Right kidney (tissue), 9 donors: ENCODE data around the gene AIP.

ENCODE experiments used
- DNase-seq: peaks from one replicate; pipeline ENCODE4 v3.0.0-alpha.2; 2016
- long read RNA-seq, 8 donors: transcript quantifications; one replicate each; lab custom pipeline, GENCODE V29; 2026

AIP gene
- long read RNA-seq, donor 1, transcript AIP-201 (6 exons, 1,221 nt) = major isoform, 43 of 64 reads
- long read RNA-seq, donor 1, partial matches to known transcripts = 19 of 64 reads
- long read RNA-seq, donor 1, other reads (novel, unspliced or antisense) = 0 of 64 reads
- long read RNA-seq, donor 2, transcript AIP-201 (6 exons, 1,221 nt) = major isoform, 23 of 26 reads
- long read RNA-seq, donor 2, partial matches to known transcripts = 0 of 26 reads
- long read RNA-seq, donor 2, other reads (novel, unspliced or antisense) = 0 of 26 reads
- long read RNA-seq, donor 3, transcript AIP-201 (6 exons, 1,221 nt) = major isoform, 14 of 14 reads
- long read RNA-seq, donor 3, partial matches to known transcripts = 0 of 14 reads
- long read RNA-seq, donor 3, other reads (novel, unspliced or antisense) = 0 of 14 reads
- long read RNA-seq, donor 4, transcript AIP-201 (6 exons, 1,221 nt) = major isoform, 27 of 30 reads
- long read RNA-seq, donor 4, partial matches to known transcripts = 0 of 30 reads
- long read RNA-seq, donor 4, other reads (novel, unspliced or antisense) = 0 of 30 reads
- long read RNA-seq, donor 5, transcript AIP-201 (6 exons, 1,221 nt) = major isoform, 42 of 42 reads
- long read RNA-seq, donor 5, partial matches to known transcripts = 0 of 42 reads
- long read RNA-seq, donor 5, other reads (novel, unspliced or antisense) = 0 of 42 reads
- long read RNA-seq, donor 6, transcript AIP-201 (6 exons, 1,221 nt) = major isoform, 36 of 37 reads
- long read RNA-seq, donor 6, partial matches to known transcripts = 0 of 37 reads
- long read RNA-seq, donor 6, other reads (novel, unspliced or antisense) = 0 of 37 reads
- long read RNA-seq, donor 7, transcript AIP-201 (6 exons, 1,221 nt) = major isoform, 36 of 46 reads
- long read RNA-seq, donor 7, partial matches to known transcripts = 7 of 46 reads
- long read RNA-seq, donor 7, other reads (novel, unspliced or antisense) = 0 of 46 reads
- long read RNA-seq, donor 8, transcript AIP-201 (6 exons, 1,221 nt) = major isoform, 25 of 30 reads
- long read RNA-seq, donor 8, partial matches to known transcripts = 5 of 30 reads
- long read RNA-seq, donor 8, other reads (novel, unspliced or antisense) = 0 of 30 reads

DNA sequence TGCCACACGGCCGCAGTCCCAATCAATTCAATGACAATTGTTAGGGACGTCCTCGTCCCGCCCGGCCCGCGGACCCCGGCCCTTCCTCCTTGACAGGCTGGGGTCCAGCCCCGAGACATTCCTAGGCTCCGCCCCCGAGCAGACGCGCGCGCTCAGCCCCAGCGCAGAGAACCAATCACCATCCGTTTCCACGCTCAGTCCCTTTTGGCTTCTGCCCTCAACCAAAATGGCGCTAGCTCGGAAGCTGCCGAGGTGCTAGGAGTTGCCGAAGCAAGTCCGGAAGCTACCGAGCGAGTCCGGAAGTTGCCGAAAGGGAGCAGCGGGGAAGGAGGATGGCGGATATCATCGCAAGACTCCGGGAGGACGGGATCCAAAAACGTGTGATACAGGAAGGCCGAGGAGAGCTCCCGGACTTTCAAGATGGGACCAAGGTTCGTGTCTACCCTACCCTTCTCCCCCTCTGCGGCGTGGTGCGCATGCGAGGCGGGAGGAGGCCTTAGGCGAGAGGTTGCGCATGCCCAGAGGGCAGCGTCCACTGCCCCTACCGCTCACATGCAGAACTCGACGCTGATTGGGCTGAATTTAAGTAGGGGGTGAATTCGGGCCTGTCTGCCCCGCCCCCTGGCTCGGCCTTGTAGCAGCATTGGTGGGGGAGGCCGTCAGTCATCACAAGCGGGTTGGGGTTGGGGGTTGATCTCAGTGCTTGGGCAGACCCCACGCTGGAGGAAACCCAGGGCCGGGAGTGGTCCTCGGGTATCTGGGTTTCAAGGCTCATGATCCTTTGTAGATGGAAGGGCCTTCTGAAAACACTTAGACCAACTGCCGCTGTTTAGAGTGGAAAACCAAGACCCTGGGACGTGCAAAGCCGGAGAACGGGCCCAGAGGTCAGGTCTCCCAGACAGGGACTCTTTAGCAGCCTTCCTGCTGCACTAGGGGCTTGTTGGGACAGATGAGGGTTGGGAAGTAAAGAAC lies at the start of gene AIP:
Gene AIP (plus strand): TSS at position 200 of the 972 bp plus-strand sequence. CDS start 133 bp downstream, at position 333.
- peak; percentile 96 for DNase-seq

DNA sequence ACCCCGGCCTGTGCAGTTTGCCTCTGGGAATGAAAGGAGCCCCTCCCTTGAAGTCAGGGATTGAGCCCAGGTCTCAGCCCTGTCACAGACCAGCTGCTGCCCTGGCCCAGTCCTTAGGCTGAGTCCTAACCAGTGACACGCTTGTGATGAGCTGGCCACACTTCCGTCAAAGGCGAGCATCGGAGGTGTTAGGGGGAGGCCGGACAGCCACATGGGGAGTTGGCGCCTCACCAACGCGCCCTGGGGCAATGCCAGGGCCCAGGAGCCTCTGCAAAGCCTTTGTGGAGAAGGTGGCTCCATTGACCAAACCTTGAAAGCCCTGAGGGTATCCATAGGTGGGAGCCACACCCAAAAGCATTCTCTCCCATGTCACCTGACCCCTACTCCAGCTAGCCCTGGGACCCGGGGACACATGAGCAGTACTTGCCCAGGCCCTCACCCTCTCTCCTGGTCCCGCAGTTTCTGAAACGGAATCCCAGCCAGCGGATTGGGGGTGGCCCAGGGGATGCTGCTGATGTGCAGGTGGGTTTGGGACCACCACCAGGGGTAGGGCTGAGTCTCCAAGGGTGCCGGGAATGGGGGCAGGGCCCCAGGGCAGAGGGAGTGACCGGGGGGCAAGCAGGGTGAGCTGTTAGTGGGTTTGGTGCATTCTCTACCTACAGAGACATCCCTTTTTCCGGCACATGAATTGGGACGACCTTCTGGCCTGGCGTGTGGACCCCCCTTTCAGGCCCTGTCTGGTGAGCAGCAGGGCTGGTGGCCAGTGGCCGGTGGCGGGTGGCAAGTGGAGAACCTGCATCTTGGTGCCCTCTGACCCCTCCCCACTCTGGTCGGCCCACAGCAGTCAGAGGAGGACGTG lies 49.1 kb upstream of the AIP start:
- no peak for DNase-seq

DNA sequence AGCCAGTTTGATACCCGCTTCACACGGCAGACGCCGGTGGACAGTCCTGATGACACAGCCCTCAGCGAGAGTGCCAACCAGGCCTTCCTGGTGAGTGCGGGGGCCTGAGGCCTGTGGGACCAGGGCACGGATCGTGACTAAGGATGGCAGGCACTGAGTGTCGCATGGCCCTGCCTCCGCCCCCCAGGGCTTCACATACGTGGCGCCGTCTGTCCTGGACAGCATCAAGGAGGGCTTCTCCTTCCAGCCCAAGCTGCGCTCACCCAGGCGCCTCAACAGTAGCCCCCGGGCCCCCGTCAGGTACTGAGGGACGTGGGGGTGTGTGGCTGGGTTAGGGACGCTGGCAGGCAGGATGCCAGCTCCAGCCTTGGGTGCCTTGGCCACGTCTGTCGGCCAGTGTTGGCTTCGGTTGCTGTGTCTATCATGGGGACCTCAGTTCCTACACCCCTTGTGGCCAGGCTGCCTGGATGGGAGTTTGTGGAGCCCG lies 48.4 kb upstream of the AIP start:
- DNase-seq = no peak

DNA sequence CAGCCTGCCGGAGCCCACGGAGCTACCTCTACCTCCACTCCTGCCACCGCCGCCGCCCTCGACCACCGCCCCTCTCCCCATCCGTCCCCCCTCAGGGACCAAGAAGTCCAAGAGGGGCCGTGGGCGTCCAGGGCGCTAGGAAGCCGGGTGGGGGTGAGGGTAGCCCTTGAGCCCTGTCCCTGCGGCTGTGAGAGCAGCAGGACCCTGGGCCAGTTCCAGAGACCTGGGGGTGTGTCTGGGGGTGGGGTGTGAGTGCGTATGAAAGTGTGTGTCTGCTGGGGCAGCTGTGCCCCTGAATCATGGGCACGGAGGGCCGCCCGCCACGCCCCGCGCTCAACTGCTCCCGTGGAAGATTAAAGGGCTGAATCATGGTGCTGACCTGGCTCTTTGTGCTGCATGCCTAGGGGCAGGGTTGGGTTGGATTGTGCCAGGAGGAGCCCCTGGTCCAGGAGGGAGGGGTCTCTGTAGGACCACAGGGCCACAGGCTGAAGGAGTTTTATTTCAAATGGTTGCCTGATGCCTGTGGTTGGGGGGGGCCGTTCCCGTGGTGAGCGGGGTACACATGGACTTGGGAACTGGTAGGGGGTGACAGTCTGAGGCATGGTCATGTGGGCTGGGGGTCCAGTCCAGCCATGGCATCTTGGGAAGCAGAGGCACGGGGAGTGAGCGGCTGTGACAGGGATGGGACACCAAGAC lies 47.6 kb upstream of the AIP start:
- DNase-seq = no peak

DNA sequence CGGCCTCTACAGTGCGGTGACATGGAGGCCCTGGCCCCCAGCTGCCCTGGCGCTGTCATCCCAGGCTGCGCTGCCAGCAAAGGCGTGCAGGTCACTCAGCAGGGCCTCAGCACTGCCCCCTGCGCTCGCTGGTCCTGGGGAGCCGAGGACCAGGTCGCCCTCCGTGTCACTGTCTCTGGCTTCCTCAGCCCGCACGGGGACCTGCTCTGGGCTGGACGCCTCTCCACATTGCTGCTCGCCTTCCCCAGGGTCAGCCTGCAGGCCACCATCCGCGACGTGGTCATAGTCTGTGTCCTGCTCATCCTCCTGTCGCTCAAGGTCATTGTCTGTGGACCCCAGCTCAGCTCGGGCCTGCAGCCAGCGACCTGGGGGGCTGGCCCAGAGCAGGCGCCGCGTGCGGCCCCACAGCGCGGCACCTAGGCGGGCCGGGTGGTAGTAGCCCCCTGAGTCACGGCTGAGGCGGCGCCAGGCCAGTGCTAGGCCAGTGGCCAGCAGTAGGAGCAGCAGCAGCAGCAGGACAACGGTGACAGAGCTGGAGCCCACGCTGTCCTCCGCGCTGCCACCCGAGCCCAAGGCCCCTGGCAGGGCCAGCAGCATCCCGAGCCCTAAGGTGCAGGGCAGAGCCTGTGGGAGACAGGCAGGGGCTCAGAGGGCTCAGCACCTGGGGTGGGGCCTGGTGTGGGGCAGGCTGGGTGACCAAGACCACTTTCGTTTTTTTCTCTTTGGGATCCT lies 46.9 kb upstream of the AIP start:
- no peak for DNase-seq

DNA sequence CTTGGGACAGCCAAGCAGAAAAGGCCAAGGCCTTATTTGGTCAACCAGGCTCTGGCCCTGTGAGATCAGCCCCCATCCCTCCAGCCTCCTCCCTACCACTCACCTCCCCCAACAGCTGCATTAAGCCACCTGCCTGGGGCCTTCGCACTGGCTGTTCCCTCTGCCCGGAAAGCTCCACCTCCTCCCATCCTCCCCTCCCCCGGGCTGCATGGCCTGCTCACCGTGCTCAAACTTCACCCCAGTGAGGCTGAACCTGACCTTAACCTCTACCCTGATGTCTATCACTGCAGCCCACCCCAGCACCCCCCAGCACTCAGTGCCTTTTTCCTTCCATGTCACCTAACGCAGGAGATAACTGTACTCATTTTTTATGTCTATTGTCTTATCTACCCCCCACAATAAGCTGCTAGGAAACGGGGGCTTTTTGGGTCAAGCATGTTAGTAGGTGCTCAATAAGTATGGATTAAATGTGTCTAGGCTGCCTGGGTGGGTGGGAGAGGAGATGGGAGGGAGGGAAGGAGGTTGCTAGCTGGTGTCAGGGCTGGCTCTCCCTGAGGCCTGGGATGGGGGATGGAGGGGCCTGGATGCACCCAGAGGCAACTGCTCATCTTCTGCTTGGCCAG lies 46.3 kb upstream of the AIP start:
- DNase-seq = no peak

DNA sequence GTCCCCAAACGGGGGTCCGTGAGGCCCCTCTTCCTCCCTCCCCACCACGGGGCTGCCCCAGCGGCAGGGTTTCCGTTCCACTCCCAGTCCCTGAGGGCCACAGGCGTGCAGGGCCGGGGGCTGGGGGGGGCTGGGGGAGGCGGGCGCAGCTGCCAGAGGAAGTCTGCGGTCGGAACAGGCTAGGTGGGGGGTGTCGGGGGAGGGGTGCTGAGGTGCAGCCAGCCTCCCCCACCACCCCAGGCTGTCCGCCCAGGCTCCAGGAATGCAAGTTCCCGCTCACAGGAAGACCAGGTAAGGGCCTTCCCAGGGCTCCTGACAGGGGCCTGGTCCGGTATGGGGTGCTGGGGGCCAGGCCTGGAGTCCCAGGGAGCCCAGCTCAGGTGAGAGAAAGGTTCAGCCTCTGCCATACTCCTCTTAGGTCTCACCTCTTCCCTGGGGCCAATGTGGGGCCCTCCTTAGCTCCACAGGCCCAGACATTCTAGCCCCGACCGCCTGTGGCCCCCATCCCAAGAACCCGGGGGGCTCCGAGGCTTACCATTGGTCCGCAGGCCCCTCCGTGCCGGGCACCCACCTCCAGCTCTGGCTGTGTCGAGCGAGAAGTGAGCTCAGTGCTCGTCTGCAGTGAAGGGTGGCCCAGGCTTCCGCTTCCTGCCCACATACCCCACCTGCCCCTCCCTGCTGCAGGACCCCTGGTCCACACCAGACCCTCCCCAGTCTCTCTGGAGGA lies 45.6 kb upstream of the AIP start, which contains the start of gene PTPRCAP:
Gene PTPRCAP (minus strand): TSS at position 601 of the 727 bp plus-strand sequence. CDS start 63 bp downstream, at position 538.
- no peak for DNase-seq

DNA sequence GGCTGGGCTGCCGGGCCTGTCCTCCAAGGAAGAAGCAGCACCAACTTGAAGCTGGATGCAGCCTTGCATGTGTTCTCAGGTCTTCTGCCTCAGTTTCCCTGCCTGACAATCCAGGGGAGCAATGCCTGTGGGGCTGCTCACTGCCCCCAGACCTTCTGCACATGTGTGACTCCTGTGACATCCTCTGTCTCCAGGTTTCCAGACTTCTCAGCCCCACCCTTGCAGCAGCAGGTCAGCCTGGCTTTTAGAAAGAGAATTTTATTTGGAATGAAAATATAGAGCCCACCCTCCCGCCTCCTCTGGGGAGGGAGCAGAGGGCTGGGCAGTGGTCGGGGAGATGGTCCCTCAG lies 45.0 kb upstream of the AIP start:
- DNase-seq = no peak

DNA sequence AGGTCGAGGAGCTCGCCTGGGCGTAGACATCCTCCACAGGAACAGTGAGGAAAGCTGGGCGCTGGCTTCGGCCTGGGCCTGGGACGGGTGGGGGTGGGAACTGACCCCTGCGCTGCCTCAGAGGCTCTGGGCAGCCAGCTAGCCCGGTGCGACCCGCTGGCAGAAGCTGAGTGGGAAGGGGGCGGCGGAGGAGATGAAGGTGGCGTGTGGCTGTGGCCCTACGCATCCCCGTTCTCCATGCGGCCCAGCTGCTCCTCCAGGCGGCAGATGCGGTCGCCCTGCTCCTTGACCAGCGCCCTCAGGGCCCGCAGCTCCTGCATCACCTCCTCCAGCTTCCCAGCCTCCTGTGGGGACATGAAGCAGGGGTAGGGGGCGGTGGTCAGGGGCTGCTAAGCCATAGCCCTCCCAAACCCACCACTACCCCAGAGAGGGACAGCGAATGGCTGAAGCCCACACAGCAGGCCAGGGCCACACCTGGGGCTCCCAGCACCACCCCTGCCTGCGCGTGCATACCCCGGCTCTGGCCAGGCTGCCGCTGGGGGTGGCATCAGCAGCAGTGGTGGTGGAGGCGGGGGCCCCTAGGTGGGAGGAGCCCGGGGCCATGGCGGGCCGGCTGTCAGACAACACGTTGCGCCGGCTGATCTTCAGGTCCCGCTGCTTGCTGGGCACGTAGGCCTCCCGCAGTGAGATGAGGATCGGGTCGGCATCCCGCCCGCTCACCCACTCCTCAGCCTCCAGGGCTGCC lies 44.5 kb upstream of the AIP start:
- DNase-seq = no peak

DNA sequence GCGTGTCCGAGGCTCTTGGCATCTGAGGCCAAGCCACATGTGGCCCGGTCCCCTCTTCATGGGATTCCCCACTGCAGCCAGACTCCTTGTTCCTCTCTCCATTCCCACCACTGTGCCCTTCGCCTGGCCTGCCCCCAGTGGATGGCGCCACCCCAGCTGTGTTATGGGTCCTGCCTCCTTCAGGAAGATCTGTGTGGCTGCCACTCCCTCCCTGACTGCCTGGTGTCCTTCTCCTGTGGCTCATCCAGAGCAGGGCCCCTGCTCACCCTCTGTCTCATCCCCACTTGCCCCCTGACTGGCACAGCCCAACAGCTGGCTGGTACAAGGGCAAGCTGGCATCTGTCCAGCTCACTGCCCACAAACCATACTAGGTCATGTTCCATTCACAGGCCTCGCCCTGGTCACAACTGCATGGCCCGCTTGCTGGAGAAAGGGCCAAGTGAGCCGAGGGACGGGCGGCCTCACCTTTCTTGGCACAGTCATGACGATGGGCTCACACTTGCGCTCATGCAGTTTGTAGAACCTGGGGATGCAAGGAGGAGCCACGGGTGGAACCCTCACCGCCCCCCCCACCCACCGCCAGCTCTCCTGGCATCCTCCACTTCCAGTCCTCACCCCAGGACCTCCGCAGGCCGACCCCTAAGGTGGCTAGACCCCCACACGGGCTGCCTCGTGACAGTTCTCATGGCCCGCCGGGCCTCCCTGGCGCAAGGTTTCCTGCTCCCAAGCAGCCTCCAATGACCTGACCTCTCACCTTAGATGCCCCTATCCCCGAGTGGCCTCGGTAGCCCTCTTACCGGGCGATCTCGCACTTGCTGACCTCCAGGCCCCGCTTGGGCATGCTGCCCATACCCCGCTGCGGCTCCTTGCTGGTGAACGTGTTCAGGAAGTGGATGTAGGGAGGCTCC lies 43.3 kb upstream of the AIP start:
- no peak for DNase-seq

DNA sequence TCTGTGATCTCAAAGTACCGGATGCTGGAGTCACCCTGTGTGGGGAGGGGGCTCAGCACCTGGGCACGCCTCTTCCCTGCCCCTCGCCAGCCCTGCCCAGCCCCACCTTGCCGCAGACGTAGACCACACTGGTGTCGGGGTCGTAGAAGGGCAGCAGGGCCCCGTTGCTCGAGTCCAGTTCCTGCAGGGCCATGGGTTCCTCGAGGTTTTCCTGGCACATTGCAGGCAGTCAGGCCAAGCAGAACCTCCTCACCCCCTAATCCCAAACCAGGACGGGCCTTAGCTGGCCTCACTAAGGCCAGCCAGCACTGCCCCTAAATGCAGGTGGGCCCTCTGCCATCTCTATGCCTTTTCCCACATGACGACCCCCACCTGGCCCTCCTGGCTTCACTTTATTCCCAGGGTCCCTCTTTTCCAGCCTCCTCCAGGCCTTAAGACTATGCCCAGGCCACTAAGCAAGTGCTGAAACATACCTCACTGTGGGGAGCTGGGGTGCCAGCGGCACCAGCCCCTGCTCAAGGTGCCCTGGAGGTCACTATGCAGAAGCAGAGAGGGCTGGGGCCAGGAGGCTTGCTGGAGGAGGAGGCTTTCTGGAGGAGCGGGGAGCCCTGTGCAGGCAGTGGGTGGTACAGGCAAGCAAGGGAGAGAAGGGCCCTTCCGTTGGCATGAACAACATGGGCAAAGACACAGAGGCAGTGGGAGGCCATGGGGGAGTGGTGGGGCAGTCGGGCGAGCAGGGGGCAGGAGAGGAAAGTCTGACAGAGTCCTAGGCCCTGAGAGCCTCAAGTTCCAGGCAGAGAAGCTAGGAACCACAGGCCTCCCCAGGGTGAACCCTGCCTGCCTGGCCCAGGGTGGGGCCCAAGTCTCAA lies 42.4 kb upstream of the AIP start:
- DNase-seq = no peak

DNA sequence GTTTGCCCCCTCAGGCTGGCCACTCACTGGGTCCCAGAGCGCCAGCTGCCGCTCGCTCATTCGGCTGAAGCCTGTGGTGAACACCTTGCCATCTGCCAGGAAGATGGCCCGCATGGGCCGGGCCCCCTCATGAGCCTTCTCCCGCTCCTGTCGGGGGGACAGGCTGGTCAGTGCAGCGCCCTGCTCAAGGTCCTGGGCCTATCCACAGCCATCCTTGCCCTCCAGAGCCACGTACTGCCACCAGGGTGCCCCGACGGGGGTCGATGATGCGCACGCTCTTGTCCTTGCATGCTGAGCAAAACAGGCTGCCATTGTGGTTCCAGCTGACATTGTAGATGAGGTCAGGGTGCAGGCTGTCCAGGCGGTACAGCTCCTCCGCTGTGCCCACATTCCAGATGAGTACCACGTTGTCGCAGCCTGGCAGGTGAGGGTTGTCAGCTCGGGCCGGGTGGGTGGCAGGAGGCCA lies 41.7 kb upstream of the AIP start:
- no peak for DNase-seq

DNA sequence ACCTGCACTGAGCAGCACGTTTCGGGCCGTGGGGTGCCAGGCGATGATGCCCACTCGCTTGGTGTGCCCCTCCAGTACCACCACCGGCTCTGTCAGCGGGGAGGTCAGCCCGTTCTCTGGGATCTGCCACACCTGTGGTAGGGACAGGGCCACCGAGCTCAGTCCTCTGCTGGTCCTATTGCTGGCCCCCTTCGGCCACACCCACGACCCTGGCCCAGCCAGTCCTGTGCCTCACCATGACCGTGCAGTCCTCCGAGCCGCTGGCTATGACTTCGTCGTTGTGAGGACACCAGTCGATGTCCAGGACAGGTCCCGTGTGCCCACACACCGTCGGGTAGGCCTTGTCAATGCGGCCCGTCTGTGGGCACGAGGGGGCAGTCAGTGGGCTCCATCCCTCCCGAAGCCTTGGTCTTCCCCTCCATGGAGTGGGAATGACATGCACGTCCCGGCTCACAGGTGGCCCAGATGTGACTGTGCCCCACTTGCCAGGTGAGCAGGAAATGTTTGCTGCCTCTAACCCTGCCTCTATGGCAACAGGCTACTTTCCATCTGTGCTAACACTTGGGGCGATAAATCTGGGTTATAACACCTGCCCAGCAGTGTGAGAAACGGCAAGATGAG lies 41.0 kb upstream of the AIP start:
- DNase-seq = no peak
